ENCODE measurements around the gene CTNS. TPM values are rescaled to one million over a fixed set of nuclear protein-coding genes. Genes with fewer than 3 reads are reported as not detected.

CTNS gene
- total RNA-seq, 1 experiment from 2014 or later, result 7.1 TPM

- Mint-ChIP-seq H3K4me1 (ENCODE audit: insufficient read depth, unreplicated experiment) (no peaks in the 10 kb centered on the region), H3K36me3 (ENCODE audit: insufficient read depth, unreplicated experiment) (no peaks in the 10 kb centered on the region), H3K27me3 (ENCODE audit: insufficient read depth, unreplicated experiment) (no peaks in the 10 kb centered on the region), H3K4me3 (ENCODE audit: unreplicated experiment) (no peak overlapping the region), H3K27ac (ENCODE audit: low read depth, unreplicated experiment) (no peak overlapping the region), H3K9me3 (ENCODE audit: unreplicated experiment) (no peaks in the 10 kb centered on the region)
- POLR2A ChIA-PET, result no interaction called here
- no peak for TF ChIP-seq CTCF (IDR thresholded peaks at IDR 0.05; ENCODE audit: unreplicated experiment)
- BruUV-seq (replicated peaks), result no TSS peak
- intact Hi-C loops (cut with micrococcal nuclease), result no loop called here
- DNase-seq (ENCODE audit: unreplicated experiment), result no peak
- CTCF ChIA-PET, result interaction anchor here (0.6 to 1.2 kb wide), 4 partner anchors 10 to 844 kb away, joined by 3 to 7 read pairs (median 4); no protein-coding TSS in a partner anchor
Measured at GRCh38 chr17:3692346-3692745, 55.8 kb downstream of the CTNS start.

- TF ChIP-seq CTCF (IDR thresholded peaks at IDR 0.05; ENCODE audit: unreplicated experiment), result no peak
- intact Hi-C loops (cut with micrococcal nuclease), result no loop called here
- H3K27ac Mint-ChIP-seq (ENCODE audit: low read depth, unreplicated experiment), result no peak overlapping the region
- H3K27me3 Mint-ChIP-seq (ENCODE audit: insufficient read depth, unreplicated experiment), result no peaks in the 10 kb centered on the region
- no peaks in the 10 kb centered on the region for H3K36me3 Mint-ChIP-seq (ENCODE audit: insufficient read depth, unreplicated experiment)
- no peak for DNase-seq (ENCODE audit: unreplicated experiment)
- no peaks in the 10 kb centered on the region for H3K9me3 Mint-ChIP-seq (ENCODE audit: unreplicated experiment)
- H3K4me1 Mint-ChIP-seq (ENCODE audit: insufficient read depth, unreplicated experiment), result no peaks in the 10 kb centered on the region
- ChIA-PET POLR2A (no interaction called here), CTCF (interaction anchor here (1.2 kb wide), 1 partner anchor 845 kb away, joined by 4 read pairs; no protein-coding TSS in a partner anchor)
- H3K4me3 Mint-ChIP-seq (ENCODE audit: unreplicated experiment), result no peak overlapping the region
- no TSS peak for BruUV-seq (replicated peaks)
Measured at GRCh38 chr17:3693141-3693540, 56.6 kb downstream of the CTNS start.

- Mint-ChIP-seq H3K27ac (ENCODE audit: low read depth, unreplicated experiment) (no peak overlapping the region), H3K27me3 (ENCODE audit: insufficient read depth, unreplicated experiment) (no peaks in the 10 kb centered on the region), H3K36me3 (ENCODE audit: insufficient read depth, unreplicated experiment) (no peaks in the 10 kb centered on the region), H3K9me3 (ENCODE audit: unreplicated experiment) (no peaks in the 10 kb centered on the region), H3K4me3 (ENCODE audit: unreplicated experiment) (no peak overlapping the region), H3K4me1 (ENCODE audit: insufficient read depth, unreplicated experiment) (no peaks in the 10 kb centered on the region)
- no peak for DNase-seq (ENCODE audit: unreplicated experiment)
- BruUV-seq (replicated peaks), result no TSS peak
- TF ChIP-seq CTCF (IDR thresholded peaks at IDR 0.05; ENCODE audit: unreplicated experiment), result no peak
- POLR2A ChIA-PET, result interaction anchor here (1.4 kb wide), 1 partner anchor 29 kb away, joined by 5 read pairs; the partner anchor contains the start of gene HASPIN
- intact Hi-C loops (cut with micrococcal nuclease), result no loop called here
- CTCF ChIA-PET, result interaction anchor here (0.6 to 1.2 kb wide), 3 partner anchors 11 to 867 kb away, joined by 3 to 4 read pairs (median 3); no protein-coding TSS in a partner anchor
Measured at GRCh38 chr17:3693829-3694231, 57.3 kb downstream of the CTNS start.

- no peak for TF ChIP-seq CTCF (IDR thresholded peaks at IDR 0.05; ENCODE audit: unreplicated experiment)
- POLR2A ChIA-PET, result interaction anchor here (0.6 to 2.2 kb wide), 6 partner anchors 26 to 448 kb away, joined by 3 to 13 read pairs (median 6); partner anchors contain the start of genes EMC6 and HASPIN
- no peaks in the 10 kb centered on the region for H3K9me3 Mint-ChIP-seq (ENCODE audit: unreplicated experiment)
- no peaks in the 10 kb centered on the region for H3K27me3 Mint-ChIP-seq (ENCODE audit: insufficient read depth, unreplicated experiment)
- no peaks in the 10 kb centered on the region for H3K4me1 Mint-ChIP-seq (ENCODE audit: insufficient read depth, unreplicated experiment)
- no peak overlapping the region for H3K27ac Mint-ChIP-seq (ENCODE audit: low read depth, unreplicated experiment)
- BruUV-seq (replicated peaks), result no TSS peak
- intact Hi-C loops (cut with micrococcal nuclease), result no loop called here
- peak overlapping the region; percentile 76 for H3K4me3 Mint-ChIP-seq (ENCODE audit: unreplicated experiment)
- CTCF ChIA-PET, result interaction anchor here (0.6 to 0.8 kb wide), 6 partner anchors 13 to 1572 kb away, joined by 3 to 4 read pairs (median 3); no protein-coding TSS in a partner anchor
- DNase-seq (ENCODE audit: unreplicated experiment), result peak; percentile 15
- no peaks in the 10 kb centered on the region for H3K36me3 Mint-ChIP-seq (ENCODE audit: insufficient read depth, unreplicated experiment)
Measured at GRCh38 chr17:3695129-3695722, 58.7 kb downstream of the CTNS start.

Measured in MCF 10A (cell line).